ENCODE measurements around the gene NARF. TPM values are rescaled to one million over a fixed set of nuclear protein-coding genes. Genes with fewer than 3 reads are reported as not detected.
A peak's percentile ranks its signal among the peaks of the same experiment; 100 is the strongest.

NARF gene
- total RNA-seq, 1 donor from 2014 or later, result 84.2 TPM

GRCh38 chr17:82439194-82439828 lies 19.2 kb upstream of the NARF start:
- TF ChIP-seq CTCF (conservative IDR thresholded peaks at IDR 0.05), result no peak
- Mint-ChIP-seq H3K4me3 (no peak overlapping the region), H3K27me3 (ENCODE audit: low read depth) (no peaks in the 10 kb centered on the region), H3K9me3 (no peaks in the 10 kb centered on the region), H3K36me3 (ENCODE audit: low read depth) (no peaks in the 10 kb centered on the region), H3K27ac (ENCODE audit: unreplicated experiment) (no peak overlapping the region), H3K4me1 (peaks cover 5% of the 10 kb centered on the region)
- no peak for DNase-seq (ENCODE audit: low read depth, low spot score)

DNA sequence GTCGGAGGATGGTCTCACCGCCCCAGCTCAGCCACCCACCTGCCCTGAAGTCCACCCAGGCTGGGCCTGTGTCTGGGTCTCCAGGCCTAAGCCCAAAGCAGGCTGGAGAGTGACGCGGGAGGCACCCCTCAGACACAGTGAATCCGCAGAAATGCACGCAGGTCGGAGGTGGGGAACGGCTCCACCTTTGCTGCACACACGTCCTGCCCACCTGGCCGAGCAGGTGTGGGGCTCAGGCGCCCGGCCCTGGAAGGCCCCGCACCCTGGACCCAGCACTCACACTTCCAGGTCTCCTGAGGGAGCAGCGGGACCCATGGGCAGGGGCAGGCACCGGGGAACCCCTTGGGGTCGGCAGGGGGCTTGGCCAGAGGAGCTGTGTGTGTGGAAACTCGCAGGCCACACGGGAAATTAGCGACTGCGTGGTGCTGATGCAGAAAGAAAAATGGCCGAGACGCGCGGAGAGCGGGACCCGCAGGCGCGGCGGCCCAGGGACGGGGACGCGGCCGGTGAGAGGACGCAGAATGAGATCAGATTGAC lies 18.6 kb upstream of the NARF start:
- H3K27me3 Mint-ChIP-seq (ENCODE audit: low read depth), result no peaks in the 10 kb centered on the region
- no peak for DNase-seq (ENCODE audit: low read depth, low spot score)
- peaks cover 5% of the 10 kb centered on the region for H3K4me1 Mint-ChIP-seq
- no peaks in the 10 kb centered on the region for H3K9me3 Mint-ChIP-seq
- no peaks in the 10 kb centered on the region for H3K36me3 Mint-ChIP-seq (ENCODE audit: low read depth)
- H3K27ac Mint-ChIP-seq (ENCODE audit: unreplicated experiment), result no peak overlapping the region
- TF ChIP-seq CTCF (conservative IDR thresholded peaks at IDR 0.05), result no peak
- H3K4me3 Mint-ChIP-seq, result peak overlapping the region; percentile 57

- no peak for DNase-seq (ENCODE audit: low read depth, low spot score)
- Mint-ChIP-seq H3K36me3 (ENCODE audit: low read depth) (no peaks in the 10 kb centered on the region), H3K4me1 (peaks cover 5% of the 10 kb centered on the region), H3K27ac (ENCODE audit: unreplicated experiment) (peak overlapping the region; percentile 83), H3K4me3 (peak overlapping the region; percentile 57), H3K27me3 (ENCODE audit: low read depth) (no peaks in the 10 kb centered on the region), H3K9me3 (no peaks in the 10 kb centered on the region)
- no peak for TF ChIP-seq CTCF (conservative IDR thresholded peaks at IDR 0.05)
Measured at GRCh38 chr17:82440469-82440981, 18.0 kb upstream of the NARF start.

DNA sequence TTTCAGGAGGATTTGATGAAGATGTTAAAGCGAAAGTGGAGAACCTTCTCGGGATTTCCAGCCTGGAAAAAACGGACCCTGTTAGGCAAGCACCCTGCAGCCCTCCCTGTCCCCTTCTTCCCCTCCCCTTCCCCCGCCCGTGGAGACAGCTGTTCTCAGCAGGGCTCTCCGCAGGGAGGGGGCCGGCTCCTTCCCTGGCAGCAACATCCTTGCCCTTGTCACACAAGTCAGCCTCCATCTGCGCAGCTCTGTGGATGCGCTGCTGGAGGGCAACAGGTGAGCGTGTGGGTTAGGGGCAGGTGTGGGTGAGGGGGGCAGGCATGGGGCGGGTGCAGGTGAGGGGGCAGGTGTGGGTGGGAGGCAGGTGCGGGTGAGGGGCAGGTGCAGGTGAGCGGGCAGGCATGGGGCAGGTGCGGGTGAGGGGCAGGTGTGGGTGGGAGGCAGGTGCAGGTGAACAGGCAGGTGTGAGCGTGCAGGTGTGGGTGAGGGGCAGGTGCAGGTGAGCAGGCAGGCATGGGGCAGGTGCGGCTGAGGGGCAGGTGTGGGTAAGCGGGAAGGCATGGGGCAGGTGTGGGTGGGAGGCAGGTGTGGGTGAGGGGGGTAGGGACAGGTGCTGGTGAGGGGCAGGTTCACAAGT lies 17.4 kb upstream of the NARF start:
- Mint-ChIP-seq H3K4me3 (peak overlapping the region; percentile 57), H3K9me3 (no peaks in the 10 kb centered on the region), H3K4me1 (peaks cover 5% of the 10 kb centered on the region), H3K36me3 (ENCODE audit: low read depth) (no peaks in the 10 kb centered on the region), H3K27me3 (ENCODE audit: low read depth) (no peaks in the 10 kb centered on the region), H3K27ac (ENCODE audit: unreplicated experiment) (no peak overlapping the region)
- TF ChIP-seq CTCF (conservative IDR thresholded peaks at IDR 0.05), result no peak
- DNase-seq (ENCODE audit: low read depth, low spot score), result no peak

- Mint-ChIP-seq H3K27ac (ENCODE audit: unreplicated experiment) (no peak overlapping the region), H3K9me3 (no peaks in the 10 kb centered on the region), H3K36me3 (ENCODE audit: low read depth) (no peaks in the 10 kb centered on the region), H3K4me3 (no peak overlapping the region), H3K27me3 (ENCODE audit: low read depth) (no peaks in the 10 kb centered on the region), H3K4me1 (peaks cover 5% of the 10 kb centered on the region)
- no peak for TF ChIP-seq CTCF (conservative IDR thresholded peaks at IDR 0.05)
- DNase-seq (ENCODE audit: low read depth, low spot score), result no peak
Measured at GRCh38 chr17:82441691-82442487, 16.7 kb upstream of the NARF start.
